ENCODE data around the gene SNRNP35.
"Not testable (repeated sequence)": the region's sequence is repeated elsewhere in the genome, so short reads cannot be mapped to it uniquely, and the experiment has no call there.

- TF ChIP-seq POLR2A (IDR thresholded peaks at IDR 0.05); POLR2AphosphoS5 (IDR thresholded peaks at IDR 0.05); CTCF (IDR thresholded peaks at IDR 0.05 in 8 of 11, conservative IDR thresholded peaks at IDR 0.05 in 3 of 11): not testable (repeated sequence)
Observed at GRCh38 chr12:123481251-123481650, 23.3 kb downstream of the SNRNP35 start.

All from spleen (tissue), 7 donors.